HG03342 (cell line): ENCODE results near the gene BNIP3.
"Not testable (repeated sequence)": the region's sequence is repeated elsewhere in the genome, so short reads cannot be mapped to it uniquely, and the experiment has no call there.

Experiments
- ATAC-seq: cut with Tn5 transposase; IDR thresholded peaks from one replicate; pipeline ENCODE4 v1.9.1; 2021; ENCODE audit warnings: mild to moderate bottlenecking, moderate library complexity; ENCODE audit not compliant: unreplicated experiment

Gene BNIP3

DNA sequence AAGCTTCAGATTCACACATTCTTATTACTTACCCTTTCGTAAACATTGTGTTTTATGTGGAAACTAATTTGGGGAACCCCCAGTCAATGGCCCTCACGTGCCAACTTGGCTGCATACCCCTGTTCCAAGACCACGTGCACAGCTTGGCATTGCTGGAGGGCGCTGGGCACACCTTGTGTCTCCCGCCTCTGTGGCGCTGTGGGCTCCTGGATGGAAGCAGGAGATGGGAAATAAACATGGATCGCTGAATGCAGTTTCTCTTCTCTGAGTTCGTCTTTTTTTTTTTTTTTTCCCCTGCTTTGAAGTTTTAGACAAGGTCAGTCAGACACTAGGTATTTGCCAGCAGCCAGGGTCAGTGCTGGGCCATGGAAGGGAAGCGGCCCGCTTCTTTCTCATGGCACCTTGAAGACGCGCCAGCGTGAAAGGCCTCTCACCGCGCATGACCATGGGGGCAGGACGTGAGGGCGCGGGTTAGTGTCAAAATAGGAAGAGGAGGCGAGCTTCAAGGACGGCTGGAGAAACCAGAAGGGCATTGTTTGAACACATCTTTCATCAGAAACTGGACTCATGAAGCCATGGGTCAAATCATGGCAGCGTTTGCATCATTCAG, 27.3 kb downstream of the BNIP3 start:
- ATAC-seq = no peak

DNA sequence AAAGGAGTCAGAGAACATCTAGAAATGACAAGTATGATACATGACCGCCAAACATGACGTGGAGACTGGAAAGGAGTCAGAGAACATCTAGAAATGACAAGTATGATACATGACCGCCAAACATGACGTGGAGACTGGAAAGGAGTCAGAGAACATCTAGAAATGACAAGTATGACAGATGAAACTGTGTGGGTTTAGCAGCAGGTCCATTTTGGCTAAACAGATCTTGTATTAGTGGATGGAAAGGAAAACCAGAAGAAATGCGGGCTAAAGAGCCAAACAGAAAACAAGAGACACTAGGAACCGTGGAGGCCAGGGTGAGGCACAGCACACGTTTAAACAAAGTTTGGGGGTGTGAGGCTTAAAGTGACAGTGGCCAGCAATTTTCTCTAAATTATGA, 31.8 kb downstream of the BNIP3 start:
- not testable (repeated sequence) for ATAC-seq

DNA sequence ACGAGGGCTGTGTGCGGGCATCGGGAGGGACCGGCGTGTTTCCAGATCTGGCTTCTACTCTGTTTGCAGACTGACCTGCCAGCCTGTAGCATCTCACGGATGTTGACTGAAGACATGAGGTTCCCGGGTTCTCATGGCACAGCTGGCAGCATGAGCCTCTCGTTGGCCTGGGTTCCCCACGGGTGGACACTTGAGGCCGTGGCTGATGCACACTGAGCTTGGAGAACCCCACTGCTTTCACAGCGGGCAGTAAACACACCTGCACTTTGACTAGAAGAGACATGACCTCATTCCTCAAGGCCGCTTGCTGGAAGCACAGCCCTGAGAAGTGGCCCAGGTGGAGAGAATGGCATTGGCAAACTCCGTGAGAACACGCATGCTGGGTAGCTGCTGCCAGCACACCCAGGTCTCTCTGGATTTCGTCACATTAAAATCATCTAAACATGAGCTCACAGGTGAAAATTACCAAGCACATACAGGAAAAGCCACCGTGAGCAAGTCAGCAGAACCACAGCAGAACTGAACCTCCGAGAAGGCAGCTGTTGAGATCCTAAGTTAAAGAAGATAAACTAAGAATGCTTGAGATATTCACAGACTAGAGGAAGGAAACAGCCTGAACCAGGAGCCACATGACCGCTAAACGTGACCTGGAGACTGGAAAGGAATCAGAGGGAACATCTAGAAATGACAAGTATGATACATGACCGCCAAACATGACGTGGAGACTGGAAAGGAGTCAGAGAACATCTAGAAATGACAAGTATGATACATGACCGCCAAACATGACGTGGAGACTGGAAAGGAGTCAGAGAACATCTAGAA, 32.5 kb downstream of the BNIP3 start:
- no peak for ATAC-seq

DNA sequence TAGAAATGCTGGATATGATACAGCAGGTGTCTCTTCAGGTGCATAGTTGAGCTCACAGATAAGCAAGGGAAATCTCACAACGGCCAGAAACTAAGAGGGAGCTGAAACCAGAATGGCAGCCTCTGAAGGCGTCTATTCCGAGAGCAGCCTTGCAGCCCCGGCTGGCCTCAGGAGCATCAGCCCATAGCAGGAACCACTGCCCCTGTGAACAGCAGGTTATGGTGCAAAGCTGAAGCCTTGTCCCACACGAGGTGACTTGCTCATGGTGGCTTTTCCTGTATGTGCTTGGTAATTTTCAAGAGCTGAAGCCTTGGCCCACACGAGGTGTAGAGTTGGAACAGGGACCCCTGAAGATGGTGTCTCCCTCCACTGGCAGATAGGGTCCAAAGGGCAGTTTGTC, 33.2 kb downstream of the BNIP3 start:
- no peak for ATAC-seq

DNA sequence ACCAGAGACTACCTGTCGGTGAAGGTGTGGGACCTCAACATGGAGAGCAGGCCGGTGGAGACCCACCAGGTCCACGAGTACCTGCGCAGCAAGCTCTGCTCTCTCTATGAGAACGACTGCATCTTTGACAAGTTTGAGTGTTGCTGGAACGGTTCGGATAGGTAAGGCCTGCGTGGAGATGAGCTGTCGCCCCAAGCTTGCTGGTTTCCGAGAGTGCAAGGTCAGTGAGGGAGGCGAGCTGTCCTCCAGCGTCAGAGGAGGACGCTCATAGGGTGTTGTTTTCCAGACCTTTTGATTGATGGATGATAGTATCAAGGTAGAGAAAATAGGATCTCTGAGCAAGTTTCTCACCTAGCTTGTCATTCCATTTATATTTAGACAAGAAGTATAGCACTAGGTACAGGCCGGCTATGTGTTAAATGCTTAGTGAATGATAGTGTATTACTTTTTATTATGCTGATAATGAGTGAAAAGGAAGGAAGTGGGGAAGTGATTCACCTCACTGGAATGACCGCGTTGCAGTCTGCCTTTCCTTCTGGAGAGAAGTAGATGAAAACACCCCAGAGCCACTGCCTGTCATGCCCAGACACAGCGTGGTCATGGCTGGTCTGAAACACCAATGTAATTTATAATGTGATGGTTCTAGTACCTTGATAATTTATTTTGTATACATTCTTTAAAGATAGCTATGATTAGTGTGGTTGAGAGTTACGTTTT, 33.9 kb downstream of the BNIP3 start:
- ATAC-seq = no peak

DNA sequence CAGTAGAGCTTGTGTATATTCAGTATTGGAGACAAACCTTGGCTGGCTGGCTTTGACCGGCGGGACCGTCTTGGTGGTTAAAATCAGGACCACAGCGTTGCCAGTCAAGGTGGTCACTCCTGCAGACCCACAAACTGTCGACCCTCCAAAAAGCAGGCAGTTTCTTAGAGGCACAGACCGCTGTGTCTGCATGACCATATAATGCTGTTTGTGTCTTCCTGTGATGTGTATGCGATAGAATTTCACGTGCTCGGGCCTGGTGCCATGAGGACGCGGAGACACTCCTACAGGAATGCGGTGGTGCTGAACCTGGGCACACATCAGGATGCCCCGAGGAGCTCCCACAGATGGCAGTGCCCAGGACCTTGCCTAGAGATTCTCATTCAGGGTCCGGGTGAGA, 34.8 kb downstream of the BNIP3 start:
- ATAC-seq = no peak

DNA sequence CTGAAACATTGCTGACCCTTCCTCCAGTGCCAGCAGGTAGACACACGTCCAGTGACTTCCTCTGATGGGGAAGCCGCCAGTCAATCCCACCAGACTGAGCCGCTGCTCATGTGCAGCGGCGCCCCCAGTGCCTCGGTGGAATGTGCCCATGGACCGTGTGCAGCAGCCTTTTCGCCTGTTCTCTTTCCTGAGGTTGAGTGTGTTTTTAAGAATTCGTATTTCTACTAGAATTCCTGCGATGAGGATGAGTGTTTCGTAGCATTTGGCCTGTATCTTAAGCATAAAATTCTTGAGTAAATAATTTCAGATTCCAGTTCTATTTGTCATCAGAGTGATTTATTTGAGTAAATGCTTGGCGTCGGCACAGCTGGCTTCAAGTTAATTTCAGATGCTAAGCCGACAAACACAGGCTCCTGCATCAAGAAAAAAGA, 35.4 kb downstream of the BNIP3 start:
- no peak for ATAC-seq

DNA sequence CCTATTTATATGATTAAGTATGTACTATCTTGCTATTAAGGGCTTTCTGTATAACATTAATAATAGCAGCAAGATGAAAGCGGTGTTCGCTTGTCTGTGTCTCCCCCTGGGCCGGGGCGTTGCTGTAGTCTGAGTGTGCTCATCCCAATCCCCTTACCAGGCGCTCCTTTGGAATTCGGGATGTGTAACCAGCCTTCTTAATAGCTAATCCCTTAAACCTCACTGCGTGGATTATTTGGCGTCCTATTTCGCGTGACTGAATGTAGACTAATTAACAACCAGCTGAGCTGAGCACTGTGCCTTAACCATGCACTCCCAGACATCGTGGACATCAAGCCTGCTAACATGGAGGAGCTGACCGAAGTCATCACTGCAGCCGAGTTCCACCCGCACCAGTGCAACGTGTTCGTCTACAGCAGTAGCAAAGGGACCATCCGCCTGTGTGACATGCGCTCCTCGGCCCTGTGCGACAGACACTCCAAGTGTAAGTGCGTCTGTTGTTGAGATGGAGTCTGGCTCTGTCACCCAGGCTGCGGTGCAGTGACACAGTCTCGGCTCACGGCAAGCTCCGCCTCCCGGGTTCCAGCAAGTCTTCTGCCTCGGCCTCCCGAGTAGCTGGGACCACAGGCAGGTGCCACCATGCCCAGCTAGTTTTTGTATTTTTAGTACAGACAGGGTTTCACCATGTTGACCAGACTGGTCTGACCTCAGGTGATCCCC, 36.6 kb downstream of the BNIP3 start:
- ATAC-seq = no peak

DNA sequence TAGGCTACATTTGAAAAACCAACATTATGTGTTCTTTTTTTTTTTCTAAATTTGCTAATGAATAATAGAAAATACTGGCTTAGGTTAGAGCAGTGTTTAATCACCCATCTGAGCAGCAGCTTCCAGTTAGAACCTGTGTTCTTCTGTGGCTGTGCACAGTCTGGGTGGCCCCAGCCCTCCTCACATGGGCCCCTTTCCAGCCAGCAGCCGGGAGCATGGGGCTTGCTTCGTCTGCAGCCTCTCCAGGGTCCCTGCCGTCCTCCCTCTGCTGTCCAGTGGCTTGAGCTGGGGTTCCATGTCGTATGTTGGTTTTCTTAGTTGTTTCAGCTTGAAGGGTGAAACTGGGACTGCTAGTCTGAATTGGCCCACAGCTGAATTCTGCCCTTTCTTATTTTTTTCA, 37.3 kb downstream of the BNIP3 start:
- ATAC-seq = no peak

DNA sequence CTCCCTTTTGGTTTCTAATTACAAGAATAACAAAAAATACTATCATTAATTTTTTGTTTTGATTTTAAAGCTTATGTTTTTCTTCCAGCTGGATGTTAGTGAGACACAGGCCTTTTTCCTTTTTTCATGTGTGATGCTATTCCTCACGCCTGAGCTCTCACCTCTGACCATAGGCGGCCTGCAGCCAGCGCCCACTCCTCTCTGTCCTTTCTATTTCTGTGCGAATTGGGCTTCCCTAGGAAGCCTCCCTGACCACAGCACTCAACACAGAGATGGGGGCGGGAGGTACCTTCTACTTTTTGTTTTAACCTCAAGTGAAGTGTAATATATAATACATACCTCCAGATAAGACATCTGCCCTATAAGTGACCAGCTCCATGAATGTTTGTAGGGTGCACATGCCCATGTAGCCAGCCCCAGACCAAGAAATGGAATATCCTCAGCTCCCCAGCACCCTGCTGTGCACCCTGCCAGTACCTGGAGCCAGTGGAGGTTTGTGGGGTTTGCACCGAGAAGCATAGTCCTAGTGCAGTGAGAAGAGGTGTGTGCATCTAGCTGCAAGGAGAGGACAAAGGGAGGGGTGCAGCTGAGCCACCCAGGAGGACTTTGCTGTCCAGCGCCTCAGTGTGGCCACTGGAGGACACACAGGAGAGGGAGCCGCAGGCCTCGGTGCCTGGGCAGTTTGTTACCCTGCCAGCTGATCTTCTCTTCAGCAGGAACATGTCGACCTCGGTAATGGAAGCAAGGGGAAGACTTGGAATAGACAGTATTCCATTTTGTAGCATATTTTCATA, 38.5 kb downstream of the BNIP3 start:
- no peak for ATAC-seq

DNA sequence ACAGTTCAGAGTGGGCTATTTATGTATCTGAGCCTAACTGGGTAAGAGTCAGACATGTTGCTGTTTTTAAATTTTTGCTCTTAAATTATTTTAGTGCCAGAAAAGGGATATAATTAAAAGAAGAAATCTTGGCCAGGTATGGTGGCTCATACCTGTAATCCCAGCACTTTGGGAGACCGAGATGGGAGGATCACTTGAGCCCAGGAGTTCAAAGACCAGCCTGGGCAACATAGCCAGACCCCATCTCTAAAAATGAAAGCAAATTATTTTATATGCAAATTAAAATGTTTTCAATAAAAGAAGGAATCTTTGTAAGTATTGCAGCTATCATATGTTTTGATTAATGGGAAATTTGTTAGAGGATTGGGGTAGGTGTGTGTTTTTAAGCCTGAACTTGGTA, 39.3 kb downstream of the BNIP3 start:
- no peak for ATAC-seq

DNA sequence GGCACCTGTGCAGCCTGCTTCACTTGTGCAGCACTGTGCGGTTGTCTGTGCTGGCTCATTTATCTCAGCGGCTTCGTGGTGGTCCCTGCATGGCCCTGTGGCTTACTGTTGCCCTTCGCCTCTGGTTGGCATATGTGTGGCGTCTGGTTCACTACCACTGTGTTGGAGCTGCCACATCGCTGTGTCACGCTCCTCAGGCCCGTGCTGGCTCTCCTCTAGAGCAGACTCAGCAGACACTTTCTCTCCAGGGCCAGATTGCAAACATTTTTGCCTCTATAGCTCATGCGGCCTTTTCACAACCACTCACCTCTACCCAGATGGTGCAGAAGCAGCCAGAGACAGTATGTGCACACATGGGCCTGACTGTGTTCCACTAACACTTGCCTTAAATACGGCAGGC, 43.0 kb downstream of the BNIP3 start:
- ATAC-seq = no peak

DNA sequence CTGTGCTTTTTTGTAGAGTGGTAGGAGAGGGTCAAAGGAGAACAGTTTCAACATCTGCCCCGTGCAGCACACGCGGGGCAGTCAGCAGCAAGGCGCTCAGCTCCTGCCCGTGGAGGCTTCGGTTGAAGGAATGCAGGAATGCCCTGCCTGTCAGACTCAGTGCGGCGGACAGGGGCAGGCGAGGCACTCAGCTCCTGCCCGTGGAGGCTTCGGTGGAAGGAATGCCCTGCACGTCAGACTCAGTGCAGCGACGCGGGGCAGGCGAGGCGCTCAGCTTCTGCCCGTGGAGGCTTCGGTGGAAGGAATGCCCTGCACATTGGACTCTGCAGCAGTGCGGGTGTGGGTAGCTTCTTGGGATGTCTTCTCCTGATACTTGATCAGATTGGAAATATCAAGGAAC, 43.9 kb downstream of the BNIP3 start:
- no peak for ATAC-seq

DNA sequence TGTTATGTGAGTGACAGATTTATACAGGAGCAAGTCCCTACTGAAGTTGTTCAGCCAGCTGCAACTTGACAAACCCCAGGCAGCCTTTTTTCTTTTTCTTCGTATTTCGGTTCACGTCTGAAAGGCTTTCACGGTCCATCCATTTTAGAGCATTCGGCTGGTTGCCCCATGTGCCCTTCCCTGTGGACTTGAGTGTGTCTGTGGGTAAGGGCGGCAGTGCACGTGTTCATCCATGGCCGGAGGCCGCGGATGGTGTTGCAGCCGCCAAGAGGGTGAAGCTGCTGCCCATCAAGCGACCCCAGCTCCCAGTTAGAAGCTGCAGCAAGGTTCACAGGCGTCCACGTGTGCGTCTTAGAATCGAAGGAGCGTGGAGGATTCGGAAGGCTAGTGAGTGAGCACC, 45.0 kb downstream of the BNIP3 start:
- ATAC-seq = no peak

DNA sequence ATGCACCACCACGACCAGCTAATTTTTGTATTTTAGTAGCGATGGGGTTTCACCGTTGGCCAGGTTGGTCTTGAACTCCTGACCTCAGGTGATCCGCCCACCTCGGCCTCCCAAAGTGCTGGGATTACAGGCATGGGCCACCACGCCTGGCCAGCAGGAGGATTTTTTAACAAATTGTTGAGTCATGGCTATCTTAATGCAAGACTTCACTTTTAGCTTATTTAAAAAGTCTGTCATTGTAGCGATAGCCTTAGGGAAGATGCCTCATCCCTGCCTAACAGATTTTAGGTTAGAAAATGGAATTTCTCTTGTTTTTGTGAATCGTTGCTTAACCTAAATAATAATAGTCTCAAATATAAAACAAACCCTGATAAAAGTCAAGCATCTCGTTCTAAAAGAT, 45.4 kb downstream of the BNIP3 start:
- no peak for ATAC-seq

DNA sequence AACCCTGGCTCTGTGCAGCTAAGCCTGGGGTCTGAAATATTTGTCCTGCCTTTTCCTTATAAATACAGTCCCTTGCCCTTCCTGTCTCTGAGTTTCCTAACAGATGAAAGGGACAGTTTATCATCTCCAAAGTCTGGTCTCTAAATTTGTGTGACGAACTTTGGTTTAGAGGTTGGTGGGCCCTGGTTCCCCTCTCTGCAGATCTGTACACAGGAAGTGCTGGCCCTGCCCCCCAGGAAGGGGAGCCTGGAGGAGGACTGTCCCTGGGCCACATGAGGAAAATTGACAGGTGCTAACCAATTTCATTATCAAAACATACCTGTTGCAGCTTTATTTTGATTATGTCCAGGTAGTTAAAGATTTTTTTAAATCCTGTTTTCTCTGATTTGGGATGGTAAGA, 46.5 kb downstream of the BNIP3 start:
- no peak for ATAC-seq

DNA sequence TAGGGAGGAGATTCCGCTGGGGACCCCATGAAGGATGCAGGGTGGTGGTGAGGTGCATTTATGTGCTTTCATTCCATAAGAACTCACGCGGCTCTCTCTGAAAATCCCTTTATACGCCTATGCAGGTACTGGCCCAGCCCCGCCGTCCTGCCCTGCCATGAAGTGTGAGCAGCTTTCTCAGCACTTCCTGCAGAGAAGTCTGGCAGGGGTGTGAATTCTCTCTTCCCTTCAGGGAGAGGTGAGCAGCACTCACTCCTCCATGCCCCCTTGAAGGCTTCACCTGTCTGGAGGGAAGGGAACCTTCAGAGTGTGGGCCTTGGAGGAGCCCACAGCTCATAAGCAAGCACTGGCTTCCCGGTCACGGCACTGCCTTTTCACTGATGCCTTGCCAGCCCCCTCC, 47.0 kb downstream of the BNIP3 start:
- ATAC-seq = no peak

DNA sequence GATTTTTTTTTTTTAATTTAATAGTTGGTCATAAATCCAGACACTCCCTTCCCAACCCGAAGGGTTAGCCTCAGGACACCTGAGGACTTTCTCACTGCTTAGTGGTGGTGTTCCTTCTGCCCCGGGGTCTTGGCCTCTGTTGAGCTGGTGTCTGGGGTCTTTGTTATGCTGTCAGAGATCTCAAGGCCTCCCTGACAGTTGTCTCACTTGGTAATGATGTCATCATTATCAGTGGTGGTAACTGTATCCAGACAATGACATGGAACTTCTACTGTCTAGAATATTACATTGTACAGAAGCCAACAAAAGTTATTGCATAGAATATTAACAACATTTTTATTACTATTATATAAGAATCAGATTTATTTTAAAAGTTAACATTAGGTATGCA, 48.0 kb downstream of the BNIP3 start:
- no peak for ATAC-seq

DNA sequence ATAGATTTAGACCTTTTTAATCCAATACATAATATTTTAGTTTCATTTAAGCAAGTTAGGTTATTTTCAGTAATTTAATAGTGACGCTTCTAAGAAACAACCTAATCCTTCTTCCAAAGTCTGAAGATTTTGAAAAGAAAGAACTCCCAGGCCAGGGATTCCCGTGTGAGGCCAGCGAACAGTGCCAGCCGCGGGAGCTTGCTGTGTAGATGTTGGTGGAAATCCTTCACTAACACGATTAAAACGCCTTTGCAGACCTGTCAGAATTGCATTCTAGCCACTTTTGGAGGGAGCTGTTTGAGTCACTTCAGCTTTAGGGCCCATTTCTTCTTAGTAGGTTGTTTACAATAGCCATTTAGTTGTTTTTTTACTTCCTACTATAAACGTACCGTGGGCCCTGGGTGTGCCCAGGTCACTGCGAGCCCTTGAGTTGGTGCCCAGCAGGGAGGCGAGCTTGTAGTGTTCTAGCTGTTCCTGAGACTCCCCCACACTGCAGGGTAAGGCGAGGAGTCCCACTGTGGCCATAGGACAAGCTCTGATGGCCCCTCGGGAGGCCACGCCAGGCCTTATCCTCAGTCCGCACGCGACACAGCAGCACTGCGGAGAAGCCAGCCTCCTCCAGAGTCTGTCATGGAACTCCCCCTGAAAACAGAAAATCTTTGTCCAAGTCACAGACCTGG, 48.6 kb downstream of the BNIP3 start:
- no peak for ATAC-seq

DNA sequence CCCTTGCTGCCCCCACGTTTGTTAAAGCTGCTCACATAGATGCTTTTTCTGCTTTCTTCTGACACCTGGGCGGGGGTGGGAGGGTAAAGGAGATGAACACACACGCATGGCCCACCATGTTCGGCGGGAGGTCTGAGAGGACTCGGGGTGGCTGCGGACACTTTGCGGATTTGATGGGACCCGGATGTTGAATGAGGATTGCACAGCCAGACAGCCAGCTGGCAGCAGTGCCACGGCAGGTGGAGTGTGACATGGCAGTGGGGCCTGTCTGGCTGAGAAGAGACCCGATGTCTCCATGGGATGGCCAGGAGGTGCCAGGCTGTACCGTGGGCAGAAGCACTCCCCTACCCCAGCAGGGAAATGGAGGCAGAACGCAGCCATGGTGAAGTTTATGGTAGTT, 49.7 kb downstream of the BNIP3 start:
- no peak for ATAC-seq
